NCI-H1105 (cell line): Measurements from ENCODE around the gene ACVRL1.

Experiments
- DNase-seq: peaks from one replicate; lab custom pipeline; 2025; lab: John Stamatoyannopoulos, UW

The ACVRL1 gene

GRCh38 chr12:51898937-51899336 is 8.4 kb upstream of the ACVRL1 start:
- no peak for DNase-seq

- DNase-seq, result no peak
Measured at GRCh38 chr12:51900323-51900889, 6.9 kb upstream of the ACVRL1 start.

- no peak for DNase-seq
Measured at GRCh38 chr12:51901121-51901817, 6.0 kb upstream of the ACVRL1 start.

GRCh38 chr12:51901881-51902280 is 5.4 kb upstream of the ACVRL1 start:
- no peak for DNase-seq

GRCh38 chr12:51904951-51905470 is 2.3 kb upstream of the ACVRL1 start:
- DNase-seq, result no peak

- DNase-seq, result no peak
Measured at GRCh38 chr12:51905471-51906429, 1.6 kb upstream of the ACVRL1 start.

- DNase-seq, result no peak
Measured at GRCh38 chr12:51906430-51907082, 748 bp upstream of the ACVRL1 start.

- no peak for DNase-seq
Measured at GRCh38 chr12:51907856-51908425, 637 bp downstream of the ACVRL1 start.

- DNase-seq, result no peak
Measured at GRCh38 chr12:51908876-51909592, 1.7 kb downstream of the ACVRL1 start.

GRCh38 chr12:51910168-51910567 is 2.9 kb downstream of the ACVRL1 start:
- DNase-seq, result no peak

- no peak for DNase-seq
Measured at GRCh38 chr12:51910691-51911090, 3.4 kb downstream of the ACVRL1 start.

GRCh38 chr12:51911307-51911706 is 4.0 kb downstream of the ACVRL1 start:
- no peak for DNase-seq

- no peak for DNase-seq
Measured at GRCh38 chr12:51911788-51912711, 4.7 kb downstream of the ACVRL1 start.

GRCh38 chr12:51913071-51914033 is 6.0 kb downstream of the ACVRL1 start:
- no peak for DNase-seq

GRCh38 chr12:51914034-51914923 is 7.0 kb downstream of the ACVRL1 start:
- no peak for DNase-seq

- no peak for DNase-seq
Measured at GRCh38 chr12:51915003-51915625, 7.8 kb downstream of the ACVRL1 start.

- no peak for DNase-seq
Measured at GRCh38 chr12:51915951-51916350, 8.6 kb downstream of the ACVRL1 start.
